GM12878 (cell line): ENCODE data around the gene TMEM132D. TPM values are rescaled to one million over a fixed set of nuclear protein-coding genes. Genes with fewer than 3 reads are reported as not detected.

Source experiments
- ATAC-seq: fragments of 200-7000 bp; cut with Tn5 transposase; 3 replicates; pipeline ENCODE4 v1.9.1; 2020; ENCODE audit warnings: mild to moderate bottlenecking, moderate library complexity
- BruUV-seq: library from RNA; stranded (reverse); fragments of 400-500 nt; replicated peaks from 2 replicates; lab custom pipeline; 2021; lab: Mats Ljungman, UMichigan
- CTCF ChIA-PET: fragments of 300-600 bp; sonication (Branson Sonifier 250); formaldehyde crosslinking; extraction: SDS; loops from one replicate; lab custom pipeline; 2021; ENCODE audit warnings: inconsistent platforms; lab: Yijun Ruan, JAX
- POLR2A ChIA-PET: fragments of 350-600 bp; formaldehyde crosslinking; extraction: SDS; loops from one replicate; lab custom pipeline; 2021; ENCODE audit warnings: inconsistent platforms; lab: Charles Lee
- RAD21 ChIA-PET: fragments of 300-600 bp; sonication (Branson Sonifier 250); formaldehyde crosslinking; loops from one replicate; lab custom pipeline; 2023; ENCODE audit warnings: antibody characterized with exemption; ENCODE audit not compliant: unreplicated experiment; lab: Charles Lee
- SMC1A ChIA-PET: fragments of 300-600 bp; sonication (Branson Sonifier 250); formaldehyde crosslinking; loops from one replicate; lab custom pipeline; 2023; ENCODE audit not compliant: unreplicated experiment, uncharacterized antibody; lab: Charles Lee
- DNase-seq: peaks from one replicate; pipeline ENCODE4 v3.0.0-alpha.2; 2011; ENCODE audit warnings: low read depth, low spot score
- FAIRE-seq: peaks from 3 replicates; lab custom pipeline; 2011; peaks lifted over from hg19 to GRCh38; lab: Jason Lieb, UNC
- H2AFZ ChIP-seq: 2 replicates; pipeline ENCODE4 v1.6.0; 2011; ENCODE audit warnings: low read depth, low read length, control low read depth; ENCODE audit not compliant: control insufficient read depth
- H3K27ac ChIP-seq: 2 replicates; pipeline ENCODE4 v1.5.1; 2011; ENCODE audit warnings: control low read depth; ENCODE audit not compliant: control insufficient read depth, insufficient read depth
- H3K27me3 ChIP-seq, 2 experiments: replicated peaks in 1 of 2; 2 replicates each; pipeline versions ENCODE4 v1.6.0 to v1.6.1; 2011; ENCODE audit warnings: low read length in 1 of 2; ENCODE audit not compliant: control insufficient read depth in 2 of 2, insufficient read depth in 2 of 2
- H3K36me3 ChIP-seq, 2 experiments: 2 replicates each; pipeline ENCODE4 v1.5.1; 2011; ENCODE audit warnings: low read length in 1 of 2; ENCODE audit not compliant: control insufficient read depth in 2 of 2, insufficient read depth in 2 of 2
- H3K4me1 ChIP-seq: 2 replicates; pipeline ENCODE4 v1.6.1; 2011; ENCODE audit warnings: mild to moderate bottlenecking, low read length, moderate library complexity, mixed read lengths; ENCODE audit not compliant: control insufficient read depth, insufficient read depth
- H3K4me2 ChIP-seq: 2 replicates; pipeline ENCODE4 v1.6.0; 2011; ENCODE audit warnings: control low read depth; ENCODE audit not compliant: control insufficient read depth, insufficient read depth
- H3K4me3 ChIP-seq: fragments of 200-600 bp; sonication (generic); 2 replicates; pipeline ENCODE4 v1.5.1; 2016
- H3K79me2 ChIP-seq: 2 replicates; pipeline ENCODE4 v1.6.0; 2011; ENCODE audit warnings: low read length; ENCODE audit not compliant: control insufficient read depth, insufficient read depth
- H3K9ac ChIP-seq: 2 replicates; pipeline ENCODE4 v1.8.0; 2011; ENCODE audit warnings: low read length, control low read depth, mixed read lengths; ENCODE audit not compliant: control insufficient read depth, insufficient read depth
- H3K9me3 ChIP-seq: replicated peaks from 3 replicates; pipeline ENCODE4 v1.5.1; 2011; ENCODE audit warnings: mild to moderate bottlenecking, low read length; ENCODE audit not compliant: control insufficient read depth, insufficient read depth
- H4K20me1 ChIP-seq: 2 replicates; pipeline ENCODE4 v1.6.0; 2011; ENCODE audit not compliant: control insufficient read depth, insufficient read depth
- BMI1 ChIP-seq: fragments of 450-650 bp; IDR thresholded peaks from 2 replicates; pipeline ENCODE4 v1.6.1; 2016; ENCODE audit warnings: mild to moderate bottlenecking, moderate library complexity, borderline replicate concordance
- BRCA1 ChIP-seq: IDR thresholded peaks from 2 replicates; pipeline ENCODE4 v1.6.1; 2011; ENCODE audit warnings: low read depth, low read length, improper control_type of control experiment
- CHD4 ChIP-seq: fragments of 200-600 bp; sonication (generic); IDR thresholded peaks from 2 replicates; pipeline ENCODE4 v1.6.1; 2016; ENCODE audit warnings: mild to moderate bottlenecking
- FOXK2 ChIP-seq: fragments of 450-650 bp; IDR thresholded peaks from 2 replicates; pipeline ENCODE4 v1.6.1; 2017; ENCODE audit warnings: mild to moderate bottlenecking, moderate library complexity
- LARP7 ChIP-seq: fragments of 450-650 bp; IDR thresholded peaks from 2 replicates; pipeline ENCODE4 v1.6.1; 2017; ENCODE audit warnings: mild to moderate bottlenecking
- POLR2A ChIP-seq: IDR thresholded peaks from 2 replicates; pipeline ENCODE4 v1.6.1; 2011; ENCODE audit warnings: low read depth, mild to moderate bottlenecking, low read length
- RCOR1 ChIP-seq: conservative IDR thresholded peaks from 2 replicates; pipeline ENCODE4 v1.6.1; 2012; ENCODE audit warnings: low read depth, low read length, improper control_type of control experiment
- RUNX3 ChIP-seq: IDR thresholded peaks from 2 replicates; pipeline ENCODE4 v1.6.1; 2012; ENCODE audit warnings: low read length, inconsistent platforms
- SP1 ChIP-seq: IDR thresholded peaks from one replicate; pipeline ENCODE4 v1.6.1; 2011; ENCODE audit warnings: low read depth, low read length
- STAT1 ChIP-seq: fragments of 450-650 bp; conservative IDR thresholded peaks from 2 replicates; pipeline ENCODE4 v1.6.1; 2014; ENCODE audit warnings: antibody characterized with exemption, mild to moderate bottlenecking
- TCF3 ChIP-seq: IDR thresholded peaks from 2 replicates; pipeline ENCODE4 v1.6.1; 2012; ENCODE audit warnings: low read depth, mild to moderate bottlenecking, low read length, borderline replicate concordance; ENCODE audit not compliant: insufficient read depth
- TCF7 ChIP-seq: IDR thresholded peaks from 2 replicates; pipeline ENCODE4 v1.6.1; 2014; ENCODE audit warnings: antibody characterized with exemption, borderline replicate concordance
- ZZZ3 ChIP-seq: IDR thresholded peaks from 2 replicates; pipeline ENCODE4 v1.6.1; 2011; ENCODE audit warnings: low read depth; ENCODE audit not compliant: control insufficient read depth, insufficient read length
- WGBS: methylation state at CpG from one replicate; pipeline ENCODE4 v1.1.6; 2016; ENCODE audit warnings: low lambda C conversion rate; ENCODE audit not compliant: insufficient replicate concordance, insufficient coverage; ENCODE audit errors: missing lambda C conversion rate; 5-methylcytosine and 5-hydroxymethylcytosine counted together
- in situ Hi-C: fragments of 300-500 bp; cut with MboI; formaldehyde crosslinking; loops from 9 replicates; pipeline ENCODE4 v1.14.3; 2018; ENCODE audit warnings: mixed read lengths
- intact Hi-C: fragments of 100-400 bp; cut with micrococcal nuclease; formaldehyde crosslinking; loops from one replicate; pipeline ENCODE4 v1.14.2; 2022; ENCODE audit not compliant: unreplicated experiment
- polyA plus RNA-seq, 11 experiments: library from polyadenylated mRNA; depleted of rRNA in 4 of 11; unstranded in 6 of 11; stranded (reverse) in 5 of 11; fragments of >200 nt; fragmentation: Nextera tagmentation in 4 of 11; fragmentation: Illumina TruSeq in 1 of 11; extraction: Ambion mirVana in 4 of 11; extraction: Trizol in 1 of 11; gene quantifications; 1 replicate in 1 of 11; 2 replicates in 10 of 11; pipeline versions ENCODE4 v1.2.1 to v1.2.3, GENCODE V29; 2011 to 2016; ENCODE audit warnings: inconsistent platforms in 2 of 11, missing spikeins in 2 of 11, low read depth in 1 of 11
- total RNA-seq, 4 experiments: library from RNA; depleted of rRNA in 3 of 4; stranded (reverse); fragments of >200 nt in 3 of 4; fragmentation: Illumina TruSeq in 1 of 4; extraction: Trizol in 1 of 4; gene quantifications; 2 replicates each; pipeline versions ENCODE4 v1.2.1 to v1.2.3, GENCODE V29; 2013 to 2021
- TF ChIP-seq, protein P1 (sequence below): fragments of 450-650 bp; conservative IDR thresholded peaks from 2 replicates; pipeline ENCODE4 v1.6.1; 2017; ENCODE audit warnings: mild to moderate bottlenecking, moderate library complexity
- TF ChIP-seq, protein P2 (sequence below): fragments of 450-650 bp; IDR thresholded peaks from 2 replicates; pipeline ENCODE4 v1.6.1; 2016; ENCODE audit warnings: mild to moderate bottlenecking
- TF ChIP-seq, protein P3 (sequence below): fragments of 450-650 bp; IDR thresholded peaks from 2 replicates; pipeline ENCODE4 v1.6.1; 2018; ENCODE audit warnings: borderline replicate concordance, mild to moderate bottlenecking; ENCODE audit not compliant: partially characterized antibody

TMEM132D gene
- total and polyA plus RNA-seq, 10 of the 15 experiments (the other 5 are each of a cell fraction or from before 2014, with no cell fraction given), result under 0.01 to 0.12 (median 0.02) TPM; not detected in 3

DNA sequence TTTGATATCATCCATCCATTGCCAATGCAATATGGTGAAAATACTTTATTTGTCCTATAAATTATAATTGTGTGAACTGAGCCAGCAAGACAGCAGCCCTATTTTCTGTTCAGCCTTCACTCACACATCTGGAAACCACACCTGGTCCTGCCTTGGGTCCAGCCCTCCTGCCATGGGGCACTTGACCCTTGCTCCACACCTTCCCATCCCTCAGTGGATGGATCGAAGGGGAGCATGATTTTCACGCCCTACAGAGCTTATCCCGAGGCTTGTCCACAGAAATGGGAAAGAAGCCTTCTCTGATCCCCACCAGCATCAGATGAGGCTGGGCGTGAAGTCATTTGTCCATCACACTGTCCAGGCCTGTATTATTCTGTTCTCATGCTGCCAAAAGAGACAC is 10.1 kb downstream of the TMEM132D start:
- no peak overlapping the region for H3K4me3 ChIP-seq
- POLR2A ChIA-PET, result no interaction called here
- no peak overlapping the region for H3K27ac ChIP-seq
- no peak overlapping the region for H2AFZ ChIP-seq
- no peaks in the 10 kb centered on the region for H4K20me1 ChIP-seq
- SMC1A ChIA-PET, result no interaction called here
- TF ChIP-seq TCF7 (no peak), BRCA1 (no peak), POLR2A (no peak), LARP7 (no peak), FOXK2 (no peak), TCF3 (no peak), ZZZ3 (no peak), BMI1 (no peak), SP1 (no peak), RCOR1 (no peak)
- TF ChIP-seq, all 136 proteins: peak for 0
- ChIA-PET CTCF (no interaction called here), RAD21 (no interaction called here)
- in situ Hi-C loops, result no loop called here
- Histone ChIP-seq H3K4me1 (no peaks in the 10 kb centered on the region), H3K4me2 (no peak overlapping the region), H3K9ac (no peak overlapping the region), H3K79me2 (no peaks in the 10 kb centered on the region), H3K36me3 (no peaks in the 10 kb centered on the region), H3K9me3 (no peaks in the 10 kb centered on the region), H3K27me3 (no peaks in the 10 kb centered on the region)
- BruUV-seq, result no TSS peak
- intact Hi-C loops, result no loop called here
- ATAC-seq, result no peak
- DNase-seq, result no peak
- 2% methylated on average over 4 of the region's 4 CpGs for WGBS
- no peak for FAIRE-seq

DNA sequence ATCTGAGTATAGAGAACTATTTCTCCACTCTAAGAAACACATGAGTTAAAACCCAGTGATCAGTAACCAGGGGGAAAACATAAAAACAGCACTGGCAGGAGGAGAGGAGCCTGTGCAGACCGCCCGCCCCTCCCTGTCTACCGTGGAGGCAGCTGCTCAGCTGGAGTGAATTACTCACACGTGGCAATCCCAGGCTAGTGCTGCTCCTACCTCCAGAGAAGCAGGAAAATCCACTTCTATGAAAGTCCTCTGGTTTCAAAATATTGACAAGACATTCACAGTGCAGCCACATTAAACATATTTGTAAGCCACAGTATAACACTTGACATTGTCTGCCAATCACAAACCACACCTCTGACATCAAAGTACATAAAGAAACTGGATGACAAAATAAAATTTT is 16.7 kb downstream of the TMEM132D start:
- ATAC-seq, result no peak
- Histone ChIP-seq H3K9me3 (no peaks in the 10 kb centered on the region), H2AFZ (no peak overlapping the region), H3K27ac (no peak overlapping the region), H3K4me1 (no peaks in the 10 kb centered on the region), H3K9ac (no peak overlapping the region), H3K79me2 (no peaks in the 10 kb centered on the region), H3K4me2 (no peak overlapping the region), H4K20me1 (no peaks in the 10 kb centered on the region), H3K27me3 (no peaks in the 10 kb centered on the region), H3K4me3 (no peak overlapping the region), H3K36me3 (no peaks in the 10 kb centered on the region)
- intact Hi-C loops, result no loop called here
- SMC1A ChIA-PET, result no interaction called here
- in situ Hi-C loops, result no loop called here
- WGBS, result 14% methylated on average over 4 of the region's 4 CpGs
- RAD21 ChIA-PET, result no interaction called here
- no TSS peak for BruUV-seq
- DNase-seq, result no peak
- POLR2A ChIA-PET, result no interaction called here
- no peak for FAIRE-seq
- CTCF ChIA-PET, result no interaction called here
- no peak for TF ChIP-seq STAT1
- TF ChIP-seq, protein P1, sequence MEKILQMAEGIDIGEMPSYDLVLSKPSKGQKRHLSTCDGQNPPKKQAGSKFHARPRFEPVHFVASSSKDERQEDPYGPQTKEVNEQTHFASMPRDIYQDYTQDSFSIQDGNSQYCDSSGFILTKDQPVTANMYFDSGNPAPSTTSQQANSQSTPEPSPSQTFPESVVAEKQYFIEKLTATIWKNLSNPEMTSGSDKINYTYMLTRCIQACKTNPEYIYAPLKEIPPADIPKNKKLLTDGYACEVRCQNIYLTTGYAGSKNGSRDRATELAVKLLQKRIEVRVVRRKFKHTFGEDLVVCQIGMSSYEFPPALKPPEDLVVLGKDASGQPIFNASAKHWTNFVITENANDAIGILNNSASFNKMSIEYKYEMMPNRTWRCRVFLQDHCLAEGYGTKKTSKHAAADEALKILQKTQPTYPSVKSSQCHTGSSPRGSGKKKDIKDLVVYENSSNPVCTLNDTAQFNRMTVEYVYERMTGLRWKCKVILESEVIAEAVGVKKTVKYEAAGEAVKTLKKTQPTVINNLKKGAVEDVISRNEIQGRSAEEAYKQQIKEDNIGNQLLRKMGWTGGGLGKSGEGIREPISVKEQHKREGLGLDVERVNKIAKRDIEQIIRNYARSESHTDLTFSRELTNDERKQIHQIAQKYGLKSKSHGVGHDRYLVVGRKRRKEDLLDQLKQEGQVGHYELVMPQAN, result no peak
- no peak for TF ChIP-seq RUNX3
- TF ChIP-seq, protein P2, sequence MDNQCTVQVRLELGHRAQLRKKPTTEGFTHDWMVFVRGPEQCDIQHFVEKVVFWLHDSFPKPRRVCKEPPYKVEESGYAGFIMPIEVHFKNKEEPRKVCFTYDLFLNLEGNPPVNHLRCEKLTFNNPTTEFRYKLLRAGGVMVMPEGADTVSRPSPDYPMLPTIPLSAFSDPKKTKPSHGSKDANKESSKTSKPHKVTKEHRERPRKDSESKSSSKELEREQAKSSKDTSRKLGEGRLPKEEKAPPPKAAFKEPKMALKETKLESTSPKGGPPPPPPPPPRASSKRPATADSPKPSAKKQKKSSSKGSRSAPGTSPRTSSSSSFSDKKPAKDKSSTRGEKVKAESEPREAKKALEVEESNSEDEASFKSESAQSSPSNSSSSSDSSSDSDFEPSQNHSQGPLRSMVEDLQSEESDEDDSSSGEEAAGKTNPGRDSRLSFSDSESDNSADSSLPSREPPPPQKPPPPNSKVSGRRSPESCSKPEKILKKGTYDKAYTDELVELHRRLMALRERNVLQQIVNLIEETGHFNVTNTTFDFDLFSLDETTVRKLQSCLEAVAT, result no peak
- TF ChIP-seq, protein P3, sequence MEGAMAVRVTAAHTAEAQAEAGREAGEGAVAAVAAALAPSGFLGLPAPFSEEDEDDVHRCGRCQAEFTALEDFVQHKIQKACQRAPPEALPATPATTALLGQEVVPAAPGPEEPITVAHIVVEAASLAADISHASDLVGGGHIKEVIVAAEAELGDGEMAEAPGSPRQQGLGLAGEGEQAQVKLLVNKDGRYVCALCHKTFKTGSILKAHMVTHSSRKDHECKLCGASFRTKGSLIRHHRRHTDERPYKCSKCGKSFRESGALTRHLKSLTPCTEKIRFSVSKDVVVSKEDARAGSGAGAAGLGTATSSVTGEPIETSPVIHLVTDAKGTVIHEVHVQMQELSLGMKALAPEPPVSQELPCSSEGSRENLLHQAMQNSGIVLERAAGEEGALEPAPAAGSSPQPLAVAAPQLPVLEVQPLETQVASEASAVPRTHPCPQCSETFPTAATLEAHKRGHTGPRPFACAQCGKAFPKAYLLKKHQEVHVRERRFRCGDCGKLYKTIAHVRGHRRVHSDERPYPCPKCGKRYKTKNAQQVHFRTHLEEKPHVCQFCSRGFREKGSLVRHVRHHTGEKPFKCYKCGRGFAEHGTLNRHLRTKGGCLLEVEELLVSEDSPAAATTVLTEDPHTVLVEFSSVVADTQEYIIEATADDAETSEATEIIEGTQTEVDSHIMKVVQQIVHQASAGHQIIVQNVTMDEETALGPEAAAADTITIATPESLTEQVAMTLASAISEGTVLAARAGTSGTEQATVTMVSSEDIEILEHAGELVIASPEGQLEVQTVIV, result no peak
- TF ChIP-seq CHD4, result no peak
